Neuron (in vitro differentiated cells): Measurements from ENCODE around the gene CEACAM21.
"Not testable (repeated sequence)": the region's sequence is repeated elsewhere in the genome, so short reads cannot be mapped to it uniquely, and the experiment has no call there.

Source experiments
- H2AFZ ChIP-seq: one replicate; pipeline ENCODE4 v1.6.1; 2013; ENCODE audit warnings: low read depth, mild to moderate bottlenecking, inconsistent platforms, low read length, moderate library complexity
- H3K27me3 ChIP-seq: one replicate; pipeline ENCODE4 v1.6.1; 2013; ENCODE audit warnings: low read length; ENCODE audit not compliant: insufficient read depth
- H3K36me3 ChIP-seq: one replicate; pipeline ENCODE4 v1.6.1; 2013; ENCODE audit warnings: low read length; ENCODE audit not compliant: insufficient read depth
- H3K4me1 ChIP-seq: one replicate; pipeline ENCODE4 v1.6.1; 2013; ENCODE audit warnings: low read length; ENCODE audit not compliant: insufficient read depth
- H3K4me3 ChIP-seq: 2 replicates; pipeline ENCODE4 v1.5.1; 2013; ENCODE audit warnings: mild to moderate bottlenecking, low read length, moderate library complexity
- H3K9me3 ChIP-seq: one replicate; pipeline ENCODE4 v1.6.1; 2013; ENCODE audit warnings: low read length

CEACAM21 gene

DNA sequence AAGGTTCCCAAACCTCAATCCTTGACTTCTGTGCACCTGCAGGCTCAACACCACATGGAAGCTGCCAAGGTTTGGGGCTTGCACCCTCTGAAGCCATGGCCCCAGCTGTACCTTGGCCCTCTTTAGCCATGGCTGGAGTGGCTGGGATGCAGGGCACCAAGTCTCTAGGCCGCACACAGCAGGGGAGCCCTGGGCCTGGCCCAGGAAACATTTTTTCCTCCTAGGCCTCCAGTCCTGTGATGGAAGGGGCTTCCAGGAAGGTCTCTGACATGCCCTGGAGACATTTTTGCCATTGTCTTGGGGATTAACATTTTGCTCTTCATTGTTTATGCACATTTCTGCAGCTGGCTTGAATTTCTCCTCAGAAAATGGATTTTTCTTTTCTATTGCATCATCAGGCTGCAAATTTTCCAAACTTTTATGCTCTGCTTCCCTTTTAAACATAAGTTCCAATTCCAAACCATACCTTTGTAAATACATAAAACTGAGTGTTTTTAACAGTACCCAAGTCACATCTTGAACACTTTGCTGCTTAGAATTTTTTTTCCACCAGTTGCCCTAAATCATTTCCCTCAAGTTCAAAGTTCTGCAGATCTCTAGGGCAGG lies 6.7 kb downstream of the CEACAM21 start:
- H2AFZ ChIP-seq, H3K4me3 ChIP-seq, H3K27me3 ChIP-seq, H3K4me1 ChIP-seq, H3K36me3 ChIP-seq, H3K9me3 ChIP-seq: not testable (repeated sequence)

DNA sequence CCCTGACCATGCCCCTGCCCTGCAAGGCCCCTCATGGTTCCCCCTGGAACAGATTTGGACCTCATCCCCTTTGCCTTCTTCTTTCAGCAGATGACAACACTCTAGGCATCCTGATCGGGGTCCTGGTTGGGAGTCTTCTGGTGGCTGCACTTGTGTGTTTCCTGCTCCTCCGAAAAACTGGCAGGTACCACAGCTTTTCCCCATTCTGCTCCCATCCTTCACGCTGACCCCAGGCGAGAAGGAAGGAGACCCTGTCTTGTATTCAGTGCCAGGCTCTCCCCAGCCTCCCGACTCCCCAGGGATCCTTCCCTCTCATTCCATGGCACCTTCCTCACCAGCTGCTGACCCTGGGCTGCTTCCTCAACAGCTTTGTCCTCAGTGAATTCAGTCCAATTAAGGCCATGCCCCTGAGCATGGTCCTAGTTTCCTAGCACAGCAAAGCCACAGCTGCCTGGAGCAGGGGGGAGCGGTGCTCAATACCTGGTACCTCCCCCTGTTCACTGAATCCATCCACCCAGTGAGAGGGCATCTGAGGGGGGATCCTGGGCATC lies 8.4 kb downstream of the CEACAM21 start:
- H3K4me3 ChIP-seq, result no peak overlapping the region
- H2AFZ ChIP-seq, result no peak overlapping the region
- H3K4me1 ChIP-seq, result no peaks in the 10 kb centered on the region
- no peaks in the 10 kb centered on the region for H3K36me3 ChIP-seq
- peaks cover 2% of the 10 kb centered on the region for H3K9me3 ChIP-seq
- H3K27me3 ChIP-seq, result no peaks in the 10 kb centered on the region

DNA sequence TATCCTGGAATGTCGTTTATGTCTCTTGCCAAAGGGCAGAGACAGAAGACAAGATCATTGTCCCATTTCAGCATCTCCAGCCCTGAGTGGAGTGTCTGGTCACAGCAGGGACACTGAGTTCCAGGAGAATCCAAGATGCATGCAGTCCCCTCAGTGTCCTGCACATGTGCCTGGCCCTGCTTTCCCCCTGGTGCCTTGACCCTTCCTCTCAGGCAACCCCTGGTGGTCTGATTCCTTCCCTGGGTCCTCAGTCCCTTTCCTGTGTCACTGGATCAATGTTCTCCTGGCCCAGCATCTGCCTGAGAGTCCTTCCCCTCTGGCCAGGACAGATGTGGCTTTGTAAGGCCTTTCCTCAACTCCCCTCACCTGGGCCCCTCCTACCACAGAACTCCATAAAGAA lies 9.0 kb downstream of the CEACAM21 start:
- Histone ChIP-seq H3K36me3 (no peaks in the 10 kb centered on the region), H3K27me3 (no peaks in the 10 kb centered on the region), H2AFZ (no peak overlapping the region), H3K4me1 (no peaks in the 10 kb centered on the region), H3K9me3 (peaks cover 2% of the 10 kb centered on the region), H3K4me3 (no peak overlapping the region)

DNA sequence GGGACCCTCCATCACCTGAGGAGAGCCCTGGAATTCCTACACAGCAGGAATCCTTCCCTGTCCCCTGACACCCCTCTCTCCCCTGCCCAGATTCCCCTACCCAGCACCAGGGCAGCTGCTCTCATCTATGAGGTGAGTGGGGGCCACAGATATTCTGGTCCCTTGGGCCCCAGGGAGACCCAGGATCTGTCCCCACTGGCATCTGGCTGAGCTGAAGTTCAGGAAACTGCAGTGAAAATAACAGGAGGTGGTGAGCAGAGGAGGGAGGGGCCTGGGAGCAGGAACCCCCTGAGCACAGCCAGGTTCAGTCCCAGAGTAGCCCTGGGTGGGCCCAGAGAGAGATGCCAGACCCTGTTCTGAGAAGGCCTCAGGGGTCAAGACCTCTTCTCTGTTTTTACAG lies 10.1 kb downstream of the CEACAM21 start:
- Histone ChIP-seq H3K4me1 (no peaks in the 10 kb centered on the region), H3K27me3 (no peaks in the 10 kb centered on the region), H2AFZ (no peak overlapping the region), H3K4me3 (no peak overlapping the region), H3K36me3 (no peaks in the 10 kb centered on the region), H3K9me3 (peaks cover 2% of the 10 kb centered on the region)

DNA sequence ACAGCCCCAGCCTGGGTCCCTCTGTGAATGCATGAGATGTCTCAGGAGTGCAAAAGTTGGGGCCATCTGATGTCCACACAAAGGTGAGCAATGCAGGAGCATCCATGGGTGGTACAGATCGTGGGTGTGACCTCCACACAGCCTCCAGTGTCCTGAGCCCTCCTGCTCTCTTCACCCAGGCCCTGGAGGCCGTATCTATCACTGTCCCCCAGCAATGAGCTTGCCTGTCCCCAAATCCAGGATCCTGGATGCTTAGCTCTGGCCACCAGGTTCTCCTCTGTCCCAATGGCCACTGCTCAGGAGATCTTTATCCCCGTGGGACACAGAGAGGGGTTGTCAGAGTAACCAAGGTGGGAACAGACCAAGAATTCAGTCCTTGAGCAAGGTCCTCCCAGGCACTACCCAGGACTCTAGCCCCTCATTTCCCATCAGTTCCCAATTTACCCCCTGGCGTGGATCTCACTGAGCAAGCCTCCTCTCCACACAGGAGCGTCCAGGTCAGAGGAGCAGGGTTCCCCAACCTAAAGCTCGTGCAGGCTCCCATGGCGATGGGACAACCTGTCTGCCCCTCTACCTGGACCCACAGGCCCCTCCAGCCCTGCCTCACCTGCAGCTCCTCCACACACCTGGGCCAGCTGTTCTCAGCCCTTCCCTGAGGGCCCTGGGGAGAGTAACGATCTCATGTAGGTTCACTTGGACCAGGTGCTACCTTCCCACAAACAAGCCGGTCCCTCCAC lies 11.3 kb downstream of the CEACAM21 start:
- Histone ChIP-seq H2AFZ (no peak overlapping the region), H3K4me1 (no peaks in the 10 kb centered on the region), H3K4me3 (no peak overlapping the region), H3K36me3 (no peaks in the 10 kb centered on the region), H3K9me3 (peaks cover 2% of the 10 kb centered on the region), H3K27me3 (no peaks in the 10 kb centered on the region)

DNA sequence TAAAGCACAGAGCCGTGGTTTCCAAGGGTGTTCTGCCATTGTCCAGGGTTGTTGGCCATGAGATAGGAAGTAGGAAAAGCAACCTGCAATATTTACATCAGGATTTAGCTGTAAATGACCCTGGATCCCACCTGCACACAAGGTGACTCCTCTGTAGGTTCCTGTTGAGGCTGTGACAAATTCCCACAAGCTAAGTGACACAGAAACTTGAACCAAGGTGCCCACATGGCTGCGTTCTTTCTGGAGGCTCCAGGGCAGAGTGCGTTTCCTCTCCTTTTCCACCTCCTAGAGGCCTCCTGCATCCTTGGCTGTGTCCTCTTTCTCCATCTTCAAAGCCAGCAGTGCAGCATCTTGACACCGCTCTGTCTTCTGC lies 11.9 kb downstream of the CEACAM21 start:
- no peak overlapping the region for H3K4me3 ChIP-seq

DNA sequence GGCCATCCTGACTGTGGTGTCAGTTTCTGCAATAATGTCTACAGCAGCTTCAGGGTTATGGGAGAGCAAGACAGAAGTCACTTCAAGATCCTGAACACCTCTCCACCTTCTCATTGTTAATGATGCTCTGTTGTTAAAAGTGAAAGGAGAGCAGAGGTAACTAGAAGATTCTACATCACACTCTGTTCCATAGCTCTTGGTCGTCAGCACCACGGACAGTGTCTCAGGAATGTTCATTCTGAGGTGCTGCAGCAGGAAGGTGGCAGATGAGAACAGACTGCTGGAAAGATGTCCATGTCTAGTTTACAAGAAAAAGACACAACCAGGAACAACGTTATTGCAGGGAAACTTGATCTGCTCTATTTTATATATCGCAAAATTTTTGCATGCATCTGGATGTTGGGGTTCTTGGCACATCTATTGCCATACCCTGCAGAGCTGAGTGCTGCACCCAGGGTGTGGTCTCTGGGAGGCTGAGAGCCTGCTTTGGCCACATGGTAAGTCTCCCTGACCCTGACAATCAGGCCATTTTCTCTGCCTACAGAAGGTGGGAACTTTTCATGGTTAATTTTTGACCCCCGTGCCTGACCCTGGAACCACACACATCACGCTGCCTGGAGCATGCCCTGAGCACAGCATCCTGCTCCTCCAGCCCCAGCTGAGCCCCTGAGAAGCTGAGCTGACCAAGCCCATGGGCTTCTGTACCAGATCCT lies 12.7 kb downstream of the CEACAM21 start:
- no peak overlapping the region for H3K4me3 ChIP-seq
- no peaks in the 10 kb centered on the region for H3K27me3 ChIP-seq
- H3K36me3 ChIP-seq, result no peaks in the 10 kb centered on the region
- no peaks in the 10 kb centered on the region for H3K4me1 ChIP-seq
- H2AFZ ChIP-seq, result no peak overlapping the region
- no peaks in the 10 kb centered on the region for H3K9me3 ChIP-seq

More for the DNA sequence above, 11.9 kb downstream of the CEACAM21 start:
- Histone ChIP-seq H3K27me3 (no peaks in the 10 kb centered on the region), H3K4me1 (no peaks in the 10 kb centered on the region), H2AFZ (no peak overlapping the region), H3K36me3 (no peaks in the 10 kb centered on the region), H3K9me3 (no peaks in the 10 kb centered on the region)

DNA sequence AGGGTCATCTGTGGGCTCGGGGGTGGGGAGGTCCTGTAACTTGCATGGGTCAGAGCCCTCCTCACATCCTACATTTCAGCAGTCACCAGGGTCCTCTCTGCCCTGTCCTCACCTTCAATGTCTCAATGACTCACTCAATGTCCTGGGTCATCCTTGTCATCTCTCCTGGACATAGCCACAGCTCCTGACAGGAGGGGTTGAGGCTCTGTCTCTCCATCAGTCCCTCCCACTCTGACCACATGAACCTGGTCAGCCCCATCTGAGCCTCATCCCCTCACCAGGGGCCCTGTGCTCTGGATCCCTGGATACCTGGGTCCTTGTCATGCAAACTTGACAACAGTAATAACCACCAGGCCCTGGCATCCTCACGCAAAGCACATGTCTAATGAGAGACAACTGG lies 13.4 kb downstream of the CEACAM21 start:
- H3K4me1 ChIP-seq, result no peaks in the 10 kb centered on the region
- H3K36me3 ChIP-seq, result no peaks in the 10 kb centered on the region
- H3K27me3 ChIP-seq, result no peaks in the 10 kb centered on the region
- H3K4me3 ChIP-seq, result no peak overlapping the region
- no peak overlapping the region for H2AFZ ChIP-seq
- no peaks in the 10 kb centered on the region for H3K9me3 ChIP-seq

DNA sequence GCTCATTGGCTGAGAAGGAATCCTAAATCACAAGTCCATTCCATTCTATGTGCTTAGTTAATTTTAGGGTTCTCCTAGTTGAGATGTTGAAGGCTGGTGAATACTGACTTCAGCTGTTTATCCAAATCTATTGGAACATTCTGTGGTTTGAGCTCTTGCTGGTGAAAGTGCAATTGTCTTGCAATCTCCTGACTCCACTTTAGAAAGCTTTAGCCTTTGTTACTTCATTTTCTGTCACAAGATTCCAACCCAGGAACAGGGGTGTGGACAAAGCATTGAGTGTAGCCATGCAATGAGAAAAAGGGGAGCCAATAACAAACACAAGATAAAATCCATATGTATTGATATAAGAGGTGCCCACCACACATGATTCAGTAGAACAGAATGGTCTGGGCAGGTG lies 15.0 kb downstream of the CEACAM21 start:
- H3K27me3 ChIP-seq, result no peaks in the 10 kb centered on the region
- no peaks in the 10 kb centered on the region for H3K36me3 ChIP-seq
- H2AFZ ChIP-seq, result no peak overlapping the region
- no peaks in the 10 kb centered on the region for H3K9me3 ChIP-seq
- H3K4me3 ChIP-seq, result no peak overlapping the region
- no peaks in the 10 kb centered on the region for H3K4me1 ChIP-seq

DNA sequence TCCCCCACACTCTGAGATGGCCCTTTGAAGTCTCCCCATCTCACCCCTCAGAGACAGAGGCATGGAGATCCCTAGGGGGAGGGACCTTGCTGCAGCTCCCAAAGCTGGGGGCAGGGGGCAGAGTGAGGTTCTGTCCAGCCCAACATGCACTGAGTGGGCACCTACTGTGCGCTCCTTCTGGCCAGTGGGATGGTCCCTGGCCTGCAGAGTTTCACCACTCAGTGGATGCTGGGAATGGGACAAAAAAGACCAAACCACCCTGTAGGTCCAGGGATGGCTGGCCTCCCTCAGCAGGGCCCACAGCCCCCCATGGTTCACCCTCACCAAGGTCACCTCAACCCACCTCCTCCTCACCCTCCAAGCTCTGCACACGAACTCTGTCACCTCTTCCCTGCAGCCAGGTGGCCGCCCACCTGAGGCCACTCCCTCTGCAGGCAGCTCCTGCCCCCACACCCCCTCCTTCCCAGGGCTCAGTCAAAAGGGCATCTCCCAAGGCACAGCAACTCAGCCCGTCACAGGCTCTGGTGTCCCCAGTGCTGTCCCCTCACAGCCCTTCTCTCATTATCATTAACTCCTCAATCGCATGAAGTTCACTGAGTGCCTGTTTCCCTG lies 16.1 kb downstream of the CEACAM21 start:
- no peak overlapping the region for H3K4me3 ChIP-seq
- no peaks in the 10 kb centered on the region for H3K27me3 ChIP-seq
- no peaks in the 10 kb centered on the region for H3K9me3 ChIP-seq
- no peak overlapping the region for H2AFZ ChIP-seq
- no peaks in the 10 kb centered on the region for H3K4me1 ChIP-seq
- H3K36me3 ChIP-seq, result no peaks in the 10 kb centered on the region

DNA sequence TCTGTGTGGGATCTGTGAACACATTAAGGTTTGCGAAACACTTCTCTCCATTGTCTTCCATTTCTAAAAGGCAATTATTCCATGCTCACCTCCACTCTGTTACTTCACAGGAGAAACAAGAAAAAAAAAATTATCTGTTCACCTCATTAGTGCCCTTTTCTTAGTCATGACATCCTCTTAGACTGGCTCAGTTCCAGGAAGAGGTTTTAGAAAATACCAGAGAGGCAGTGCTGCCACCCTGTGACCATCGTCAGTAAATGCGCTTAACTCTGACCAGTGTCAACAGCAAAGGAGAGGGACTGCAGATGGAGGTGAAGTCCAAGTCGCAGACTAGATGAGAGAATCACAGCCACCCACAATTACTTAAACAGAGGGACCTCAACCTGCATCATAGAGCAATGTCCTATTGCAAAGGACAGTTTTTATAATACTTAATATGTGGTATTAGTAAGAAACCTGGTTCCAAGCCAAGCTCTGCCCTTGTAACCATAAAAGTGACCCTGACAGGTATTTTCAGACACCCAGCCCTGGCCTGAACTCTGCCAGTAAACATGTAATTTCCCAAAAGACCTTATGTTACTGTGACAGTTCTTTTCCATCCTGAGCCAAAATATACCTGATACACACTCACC lies 19.4 kb downstream of the CEACAM21 start:
- Histone ChIP-seq H3K36me3 (no peaks in the 10 kb centered on the region), H3K9me3 (no peaks in the 10 kb centered on the region), H3K4me1 (no peaks in the 10 kb centered on the region), H2AFZ (no peak overlapping the region), H3K4me3 (no peak overlapping the region), H3K27me3 (no peaks in the 10 kb centered on the region)

DNA sequence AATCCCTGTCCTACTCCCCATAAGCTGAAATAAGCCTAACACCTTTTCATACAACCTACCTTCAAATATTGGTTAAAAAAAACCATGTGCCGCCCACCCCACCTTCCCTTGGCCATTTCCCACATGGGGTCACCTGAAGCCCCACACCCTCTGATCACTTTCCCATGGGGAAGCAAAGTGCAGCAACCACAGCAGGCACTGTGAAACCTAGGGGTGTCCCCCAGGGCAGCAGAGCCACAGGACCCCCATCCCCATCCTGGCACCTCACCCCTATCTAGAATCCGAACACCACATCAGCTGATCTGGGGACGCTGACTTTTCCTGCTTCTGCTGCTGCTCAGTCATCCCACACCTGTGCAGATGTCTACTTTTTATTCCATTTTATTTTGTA lies 19.9 kb downstream of the CEACAM21 start:
- H3K27me3 ChIP-seq, result peaks cover 3% of the 10 kb centered on the region
- H2AFZ ChIP-seq, result no peak overlapping the region
- H3K36me3 ChIP-seq, result no peaks in the 10 kb centered on the region
- no peaks in the 10 kb centered on the region for H3K4me1 ChIP-seq
- no peak overlapping the region for H3K4me3 ChIP-seq
- no peaks in the 10 kb centered on the region for H3K9me3 ChIP-seq
